ENCODE results near the gene F10. TPM values are rescaled to one million over a fixed set of nuclear protein-coding genes. Genes with fewer than 3 reads are reported as not detected.

The F10 gene
- total and polyA plus RNA-seq, 2 donors (not counting 3 experiments of a cell fraction or from before 2014, with no cell fraction given) = 0.25 TPM; not detected in 1

GRCh38 chr13:113074876-113075275 is 47.7 kb upstream of the F10 start:
- Histone ChIP-seq H3K4me1 (ENCODE audit: control insufficient read depth, extremely low read depth, insufficient read depth, low read length) (no peaks in the 10 kb centered on the region), H3K9ac (replicated peaks; ENCODE audit: extremely low read depth, insufficient read depth, low read length) (no peak overlapping the region), H3K4me3 (replicated peaks in 1 of 3; ENCODE audit: insufficient read depth in 1 of 3, low read depth in 1 of 3, low read length in 3 of 3) (no peak overlapping the region), H3K4me2 (ENCODE audit: insufficient read depth, low read length) (no peak overlapping the region), H2AFZ (ENCODE audit: low read depth, low read length) (no peak overlapping the region), H3K27me3 (ENCODE audit: control insufficient read depth in 2 of 2, insufficient read depth in 2 of 2, low read length in 2 of 2) (no peaks in the 10 kb centered on the region), H3K9me1 (replicated peaks; ENCODE audit: control insufficient read depth, extremely low read depth, insufficient read depth, low read length) (no peaks in the 10 kb centered on the region), H3K79me2 (ENCODE audit: control insufficient read depth, insufficient read depth, low read length) (no peaks in the 10 kb centered on the region), H4K20me1 (replicated peaks; ENCODE audit: control insufficient read depth, extremely low read depth, insufficient read depth, low read length) (no peaks in the 10 kb centered on the region), H3K27ac (ENCODE audit: insufficient read depth, low read depth, low read length) (no peak overlapping the region), H3K9me3 (replicated peaks; ENCODE audit: control insufficient read depth, insufficient read depth, low read length) (no peaks in the 10 kb centered on the region), H3K36me3 (ENCODE audit: control insufficient read depth in 2 of 2, extremely low read depth in 1 of 2, insufficient read depth in 2 of 2, low read length in 2 of 2) (no peaks in the 10 kb centered on the region)
- no peak for DNase-seq (ENCODE audit: low read depth, low spot score)
- BruUV-seq (replicated peaks) = no TSS peak
- intact Hi-C loops (cut with micrococcal nuclease) = no loop called here
- dilution Hi-C loops (cut with MboI; ENCODE audit: extremely low pct_ligation_motif_present, low sequenced_read_pairs) = no loop called here
- TF ChIP-seq, protein P1, sequence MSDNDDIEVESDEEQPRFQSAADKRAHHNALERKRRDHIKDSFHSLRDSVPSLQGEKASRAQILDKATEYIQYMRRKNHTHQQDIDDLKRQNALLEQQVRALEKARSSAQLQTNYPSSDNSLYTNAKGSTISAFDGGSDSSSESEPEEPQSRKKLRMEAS (IDR thresholded peaks at IDR 0.05; ENCODE audit: insufficient read depth, insufficient read length) = no peak
- no peak for TF ChIP-seq POLR2AphosphoS5 (IDR thresholded peaks at IDR 0.05; ENCODE audit: insufficient read depth, low read depth, low read length)
- TF ChIP-seq POLR2A (IDR thresholded peaks at IDR 0.05; ENCODE audit: low read depth, low read length) = no peak
- no peak for TF ChIP-seq EZH2 (IDR thresholded peaks at IDR 0.05; ENCODE audit: borderline replicate concordance, low read depth, low read length, severe bottlenecking)
- no peak for TF ChIP-seq CTCF (IDR thresholded peaks at IDR 0.05; ENCODE audit: extremely low read depth in 1 of 2, insufficient read depth in 1 of 2, low read depth in 1 of 2, low read length in 2 of 2)
- TF ChIP-seq MYC (IDR thresholded peaks at IDR 0.05; ENCODE audit: low read depth, low read length) = no peak
- no peak for TF ChIP-seq GATA2 (IDR thresholded peaks at IDR 0.05; ENCODE audit: insufficient read depth, insufficient read length, low read depth, low read length)
- no peak for TF ChIP-seq FOS (IDR thresholded peaks at IDR 0.05; ENCODE audit: borderline replicate concordance, insufficient read depth, low read length)
- no peak for TF ChIP-seq JUN (IDR thresholded peaks at IDR 0.05; ENCODE audit: borderline replicate concordance, insufficient read depth, insufficient read length, low read depth)
- no peak for FAIRE-seq
- POLR2A ChIA-PET = interaction anchor here (0.6 kb wide), 1 partner anchor 42 kb away, joined by 3 read pairs; no protein-coding TSS in a partner anchor
- CTCF ChIA-PET = no interaction called here

All from endothelial cell of umbilical vein (primary cell).